ENCODE data around the gene KRT84. TPM values are rescaled to one million over a fixed set of nuclear protein-coding genes. Genes with fewer than 3 reads are reported as not detected.

KRT84 gene
- total RNA-seq, 1 experiment from 2014 or later = not detected

DNA sequence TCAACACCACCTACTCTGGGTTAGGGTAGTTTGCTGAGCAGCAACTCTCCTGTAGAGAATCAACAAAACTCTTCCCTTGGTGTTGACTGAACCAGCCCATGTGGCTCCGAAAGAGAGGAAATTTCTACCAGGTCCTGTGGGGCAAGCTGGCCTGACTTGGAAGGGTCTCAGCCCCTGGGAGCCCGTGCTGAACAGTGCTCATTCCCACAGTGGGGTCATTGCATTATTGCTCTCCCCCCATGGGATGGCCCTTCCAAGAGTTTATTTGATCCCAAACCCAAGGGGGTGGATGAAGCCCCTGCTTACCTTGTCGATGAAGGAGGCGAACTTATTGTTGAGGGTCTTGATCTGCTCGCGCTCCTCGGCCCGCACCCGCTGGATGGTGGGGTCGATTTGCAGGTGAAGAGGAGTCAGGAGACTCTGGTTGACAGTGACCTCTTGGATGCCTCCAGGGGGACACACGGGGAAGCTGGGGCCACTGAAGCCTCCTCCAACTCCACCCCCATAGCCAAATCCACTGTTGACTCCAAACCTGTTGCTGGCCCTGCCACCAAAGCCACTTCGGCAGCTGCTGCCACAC is 48.1 kb upstream of the KRT84 start:
- Mint-ChIP-seq H3K4me3 (ENCODE audit: low read depth, unreplicated experiment) (no peak overlapping the region), H3K4me1 (ENCODE audit: low read depth, unreplicated experiment) (peaks cover 12% of the 10 kb centered on the region), H3K9me3 (ENCODE audit: low read depth, unreplicated experiment) (no peaks in the 10 kb centered on the region), H3K27ac (ENCODE audit: unreplicated experiment) (no peak overlapping the region), H3K36me3 (ENCODE audit: insufficient read depth, unreplicated experiment) (no peaks in the 10 kb centered on the region), H3K27me3 (ENCODE audit: unreplicated experiment) (peaks cover 64% of the 10 kb centered on the region)
- no peak for DNase-seq
- no TSS peak for BruUV-seq (replicated peaks)
- TF ChIP-seq CTCF (IDR thresholded peaks at IDR 0.05; ENCODE audit: unreplicated experiment) = no peak
- intact Hi-C loops (cut with micrococcal nuclease; ENCODE audit: unreplicated experiment) = no loop called here
- CTCF ChIA-PET = interaction anchor here (0.6 kb wide), 1 partner anchor 15 kb away, joined by 3 read pairs; no protein-coding TSS in a partner anchor

GRCh38 chr12:52432559-52433207 is 47.2 kb upstream of the KRT84 start:
- Mint-ChIP-seq H3K4me1 (ENCODE audit: low read depth, unreplicated experiment) (peaks cover 12% of the 10 kb centered on the region), H3K9me3 (ENCODE audit: low read depth, unreplicated experiment) (no peaks in the 10 kb centered on the region), H3K4me3 (ENCODE audit: low read depth, unreplicated experiment) (no peak overlapping the region), H3K27ac (ENCODE audit: unreplicated experiment) (no peak overlapping the region), H3K27me3 (ENCODE audit: unreplicated experiment) (peaks cover 69% of the 10 kb centered on the region), H3K36me3 (ENCODE audit: insufficient read depth, unreplicated experiment) (no peaks in the 10 kb centered on the region)
- intact Hi-C loops (cut with micrococcal nuclease; ENCODE audit: unreplicated experiment) = no loop called here
- TF ChIP-seq CTCF (IDR thresholded peaks at IDR 0.05; ENCODE audit: unreplicated experiment) = no peak
- DNase-seq = no peak
- no TSS peak for BruUV-seq (replicated peaks)
- CTCF ChIA-PET = no interaction called here

- Mint-ChIP-seq H3K27ac (ENCODE audit: unreplicated experiment) (no peak overlapping the region), H3K4me1 (ENCODE audit: low read depth, unreplicated experiment) (no peaks in the 10 kb centered on the region), H3K9me3 (ENCODE audit: low read depth, unreplicated experiment) (no peaks in the 10 kb centered on the region), H3K27me3 (ENCODE audit: unreplicated experiment) (peaks cover 57% of the 10 kb centered on the region), H3K4me3 (ENCODE audit: low read depth, unreplicated experiment) (no peak overlapping the region), H3K36me3 (ENCODE audit: insufficient read depth, unreplicated experiment) (no peaks in the 10 kb centered on the region)
- BruUV-seq (replicated peaks) = no TSS peak
- no peak for DNase-seq
- intact Hi-C loops (cut with micrococcal nuclease; ENCODE audit: unreplicated experiment) = no loop called here
- CTCF ChIA-PET = interaction anchor here (0.9 to 2.2 kb wide), 2 partner anchors 32 to 93 kb away, joined by 3 to 9 read pairs; no protein-coding TSS in a partner anchor
- TF ChIP-seq CTCF (IDR thresholded peaks at IDR 0.05; ENCODE audit: unreplicated experiment) = no peak
These were observed 42.7 kb upstream of the KRT84 start for GRCh38 chr12:52428121-52428520.

GRCh38 chr12:52427083-52427482 is 41.6 kb upstream of the KRT84 start:
- BruUV-seq (replicated peaks) = no TSS peak
- intact Hi-C loops (cut with micrococcal nuclease; ENCODE audit: unreplicated experiment) = no loop called here
- TF ChIP-seq CTCF (IDR thresholded peaks at IDR 0.05; ENCODE audit: unreplicated experiment) = no peak
- CTCF ChIA-PET = interaction anchor here (0.6 to 2.2 kb wide), 4 partner anchors 14 to 566 kb away, joined by 3 to 9 read pairs (median 3); no protein-coding TSS in a partner anchor
- Mint-ChIP-seq H3K4me1 (ENCODE audit: low read depth, unreplicated experiment) (no peaks in the 10 kb centered on the region), H3K9me3 (ENCODE audit: low read depth, unreplicated experiment) (no peaks in the 10 kb centered on the region), H3K27me3 (ENCODE audit: unreplicated experiment) (peaks cover 53% of the 10 kb centered on the region), H3K4me3 (ENCODE audit: low read depth, unreplicated experiment) (no peak overlapping the region), H3K27ac (ENCODE audit: unreplicated experiment) (no peak overlapping the region), H3K36me3 (ENCODE audit: insufficient read depth, unreplicated experiment) (no peaks in the 10 kb centered on the region)
- no peak for DNase-seq
